ENCODE results near the gene DLEC1.

The DLEC1 gene

DNA sequence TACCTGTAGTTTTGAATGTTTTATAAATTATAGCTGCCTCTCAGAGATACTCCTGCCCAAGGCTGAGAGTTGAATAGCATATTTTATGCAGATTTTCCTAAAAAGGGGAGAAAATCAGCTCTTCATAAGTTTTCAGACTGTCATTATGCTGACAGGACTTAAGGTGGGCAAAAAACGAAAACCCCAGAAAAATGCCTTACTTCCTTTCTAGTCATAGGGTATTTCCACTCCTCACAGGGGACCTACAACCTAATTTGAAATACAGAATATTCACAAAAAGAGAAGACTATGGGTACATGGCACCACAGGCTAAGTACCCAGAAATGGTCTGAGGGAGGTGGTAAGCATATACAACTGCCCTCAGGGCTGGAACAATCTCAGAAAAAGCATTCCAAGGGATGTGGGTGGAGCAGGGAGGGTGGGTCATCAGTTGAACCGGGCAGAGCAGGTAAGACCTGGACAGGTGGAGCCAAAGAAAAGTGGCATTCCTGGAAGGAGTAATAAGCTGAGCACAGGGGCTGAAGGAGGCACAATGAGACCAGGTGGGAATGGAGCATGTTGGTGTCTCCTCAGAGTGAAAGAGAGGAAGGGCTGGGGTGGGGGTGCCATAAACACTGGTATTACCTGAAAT, 115.7 kb downstream of the DLEC1 start:
- TF ChIP-seq, protein P1, sequence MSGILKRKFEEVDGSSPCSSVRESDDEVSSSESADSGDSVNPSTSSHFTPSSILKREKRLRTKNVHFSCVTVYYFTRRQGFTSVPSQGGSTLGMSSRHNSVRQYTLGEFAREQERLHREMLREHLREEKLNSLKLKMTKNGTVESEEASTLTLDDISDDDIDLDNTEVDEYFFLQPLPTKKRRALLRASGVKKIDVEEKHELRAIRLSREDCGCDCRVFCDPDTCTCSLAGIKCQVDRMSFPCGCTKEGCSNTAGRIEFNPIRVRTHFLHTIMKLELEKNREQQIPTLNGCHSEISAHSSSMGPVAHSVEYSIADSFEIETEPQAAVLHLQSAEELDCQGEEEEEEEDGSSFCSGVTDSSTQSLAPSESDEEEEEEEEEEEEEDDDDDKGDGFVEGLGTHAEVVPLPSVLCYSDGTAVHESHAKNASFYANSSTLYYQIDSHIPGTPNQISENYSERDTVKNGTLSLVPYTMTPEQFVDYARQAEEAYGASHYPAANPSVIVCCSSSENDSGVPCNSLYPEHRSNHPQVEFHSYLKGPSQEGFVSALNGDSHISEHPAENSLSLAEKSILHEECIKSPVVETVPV (CRISPR knock-in tag; IDR thresholded peaks at IDR 0.05): no peak
- TF ChIP-seq ZNF8 (CRISPR knock-in tag; IDR thresholded peaks at IDR 0.05) (no peak), ZNF565 (CRISPR knock-in tag; conservative IDR thresholded peaks at IDR 0.05; ENCODE audit: low read depth) (no peak), CSDC2 (CRISPR knock-in tag; IDR thresholded peaks at IDR 0.05) (no peak)
- ATAC-seq: no peak

DNA sequence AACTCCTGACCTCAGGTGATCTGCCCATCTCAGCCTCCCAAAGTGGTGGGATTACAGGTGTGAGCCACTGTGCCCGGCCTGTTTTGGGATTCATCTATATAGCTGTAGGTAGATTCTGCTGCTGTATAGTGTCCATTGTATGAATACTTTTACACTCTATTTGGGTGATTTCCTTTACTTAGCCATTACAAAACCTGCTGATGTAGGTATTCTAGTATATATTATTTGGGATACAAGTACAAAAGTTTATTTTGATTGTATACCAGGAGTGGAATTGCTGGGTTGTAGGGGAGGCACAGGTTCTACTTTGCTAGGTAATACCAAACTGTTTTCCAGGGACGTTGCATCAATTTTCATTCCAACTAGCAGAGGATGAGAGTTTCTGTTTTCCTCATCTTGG, 116.8 kb downstream of the DLEC1 start:
- ATAC-seq: no peak
- TF ChIP-seq, protein P1 (CRISPR knock-in tag; IDR thresholded peaks at IDR 0.05): no peak
- TF ChIP-seq SNAI2 (CRISPR knock-in tag; IDR thresholded peaks at IDR 0.05) (no peak), ZFP30 (CRISPR knock-in tag; IDR thresholded peaks at IDR 0.05) (no peak), BACH2 (CRISPR knock-in tag; IDR thresholded peaks at IDR 0.05; ENCODE audit: borderline replicate concordance) (no peak), GLIS3 (CRISPR knock-in tag; IDR thresholded peaks at IDR 0.05) (no peak), ZNF8 (CRISPR knock-in tag; IDR thresholded peaks at IDR 0.05) (no peak), PPARA (CRISPR knock-in tag; IDR thresholded peaks at IDR 0.05; ENCODE audit: borderline replicate concordance) (no peak), ZFP3 (CRISPR knock-in tag; IDR thresholded peaks at IDR 0.05) (no peak), ZC3H10 (CRISPR knock-in tag; IDR thresholded peaks at IDR 0.05) (no peak), ZNF70 (CRISPR knock-in tag; IDR thresholded peaks at IDR 0.05) (no peak), ARNTL (CRISPR knock-in tag; IDR thresholded peaks at IDR 0.05; ENCODE audit: borderline replicate concordance, low read depth) (no peak), OSR1 (CRISPR knock-in tag; IDR thresholded peaks at IDR 0.05) (no peak), CSDC2 (CRISPR knock-in tag; IDR thresholded peaks at IDR 0.05) (no peak)
- TF ChIP-seq, protein P2, sequence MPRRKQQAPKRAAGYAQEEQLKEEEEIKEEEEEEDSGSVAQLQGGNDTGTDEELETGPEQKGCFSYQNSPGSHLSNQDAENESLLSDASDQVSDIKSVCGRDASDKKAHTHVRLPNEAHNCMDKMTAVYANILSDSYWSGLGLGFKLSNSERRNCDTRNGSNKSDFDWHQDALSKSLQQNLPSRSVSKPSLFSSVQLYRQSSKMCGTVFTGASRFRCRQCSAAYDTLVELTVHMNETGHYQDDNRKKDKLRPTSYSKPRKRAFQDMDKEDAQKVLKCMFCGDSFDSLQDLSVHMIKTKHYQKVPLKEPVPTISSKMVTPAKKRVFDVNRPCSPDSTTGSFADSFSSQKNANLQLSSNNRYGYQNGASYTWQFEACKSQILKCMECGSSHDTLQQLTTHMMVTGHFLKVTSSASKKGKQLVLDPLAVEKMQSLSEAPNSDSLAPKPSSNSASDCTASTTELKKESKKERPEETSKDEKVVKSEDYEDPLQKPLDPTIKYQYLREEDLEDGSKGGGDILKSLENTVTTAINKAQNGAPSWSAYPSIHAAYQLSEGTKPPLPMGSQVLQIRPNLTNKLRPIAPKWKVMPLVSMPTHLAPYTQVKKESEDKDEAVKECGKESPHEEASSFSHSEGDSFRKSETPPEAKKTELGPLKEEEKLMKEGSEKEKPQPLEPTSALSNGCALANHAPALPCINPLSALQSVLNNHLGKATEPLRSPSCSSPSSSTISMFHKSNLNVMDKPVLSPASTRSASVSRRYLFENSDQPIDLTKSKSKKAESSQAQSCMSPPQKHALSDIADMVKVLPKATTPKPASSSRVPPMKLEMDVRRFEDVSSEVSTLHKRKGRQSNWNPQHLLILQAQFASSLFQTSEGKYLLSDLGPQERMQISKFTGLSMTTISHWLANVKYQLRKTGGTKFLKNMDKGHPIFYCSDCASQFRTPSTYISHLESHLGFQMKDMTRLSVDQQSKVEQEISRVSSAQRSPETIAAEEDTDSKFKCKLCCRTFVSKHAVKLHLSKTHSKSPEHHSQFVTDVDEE (CRISPR knock-in tag; IDR thresholded peaks at IDR 0.05): no peak
- TF ChIP-seq, protein P3, sequence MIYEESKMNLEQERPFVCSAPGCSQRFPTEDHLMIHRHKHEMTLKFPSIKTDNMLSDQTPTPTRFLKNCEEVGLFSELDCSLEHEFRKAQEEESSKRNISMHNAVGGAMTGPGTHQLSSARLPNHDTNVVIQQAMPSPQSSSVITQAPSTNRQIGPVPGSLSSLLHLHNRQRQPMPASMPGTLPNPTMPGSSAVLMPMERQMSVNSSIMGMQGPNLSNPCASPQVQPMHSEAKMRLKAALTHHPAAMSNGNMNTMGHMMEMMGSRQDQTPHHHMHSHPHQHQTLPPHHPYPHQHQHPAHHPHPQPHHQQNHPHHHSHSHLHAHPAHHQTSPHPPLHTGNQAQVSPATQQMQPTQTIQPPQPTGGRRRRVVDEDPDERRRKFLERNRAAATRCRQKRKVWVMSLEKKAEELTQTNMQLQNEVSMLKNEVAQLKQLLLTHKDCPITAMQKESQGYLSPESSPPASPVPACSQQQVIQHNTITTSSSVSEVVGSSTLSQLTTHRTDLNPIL (CRISPR knock-in tag; IDR thresholded peaks at IDR 0.05; ENCODE audit: low read depth): no peak
- TF ChIP-seq, protein P4, sequence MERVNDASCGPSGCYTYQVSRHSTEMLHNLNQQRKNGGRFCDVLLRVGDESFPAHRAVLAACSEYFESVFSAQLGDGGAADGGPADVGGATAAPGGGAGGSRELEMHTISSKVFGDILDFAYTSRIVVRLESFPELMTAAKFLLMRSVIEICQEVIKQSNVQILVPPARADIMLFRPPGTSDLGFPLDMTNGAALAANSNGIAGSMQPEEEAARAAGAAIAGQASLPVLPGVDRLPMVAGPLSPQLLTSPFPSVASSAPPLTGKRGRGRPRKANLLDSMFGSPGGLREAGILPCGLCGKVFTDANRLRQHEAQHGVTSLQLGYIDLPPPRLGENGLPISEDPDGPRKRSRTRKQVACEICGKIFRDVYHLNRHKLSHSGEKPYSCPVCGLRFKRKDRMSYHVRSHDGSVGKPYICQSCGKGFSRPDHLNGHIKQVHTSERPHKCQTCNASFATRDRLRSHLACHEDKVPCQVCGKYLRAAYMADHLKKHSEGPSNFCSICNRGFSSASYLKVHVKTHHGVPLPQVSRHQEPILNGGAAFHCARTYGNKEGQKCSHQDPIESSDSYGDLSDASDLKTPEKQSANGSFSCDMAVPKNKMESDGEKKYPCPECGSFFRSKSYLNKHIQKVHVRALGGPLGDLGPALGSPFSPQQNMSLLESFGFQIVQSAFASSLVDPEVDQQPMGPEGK (CRISPR knock-in tag; IDR thresholded peaks at IDR 0.05; ENCODE audit: borderline replicate concordance): no peak

DNA sequence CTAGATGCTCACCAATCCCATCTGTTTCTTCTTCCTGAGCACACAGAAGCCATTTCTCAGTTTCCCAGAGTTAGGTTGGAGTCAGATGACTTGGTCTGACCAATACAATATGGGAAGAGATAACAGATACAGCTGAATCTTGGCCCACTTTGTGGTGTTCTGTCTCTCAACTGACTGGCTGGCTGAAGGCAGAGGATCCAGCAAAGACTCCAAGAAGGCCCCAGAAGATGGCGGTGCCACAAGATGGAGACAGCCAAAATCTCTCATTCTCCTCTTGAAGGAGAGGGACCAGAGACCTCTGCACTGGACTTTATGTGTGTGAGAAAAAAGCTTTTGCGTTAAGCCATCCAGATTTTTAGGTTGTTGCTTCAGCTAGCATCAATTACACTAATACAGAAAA, 118.1 kb downstream of the DLEC1 start:
- ATAC-seq: no peak
- TF ChIP-seq, protein P1 (CRISPR knock-in tag; IDR thresholded peaks at IDR 0.05): no peak
- TF ChIP-seq ZNF70 (CRISPR knock-in tag; IDR thresholded peaks at IDR 0.05): no peak
- TF ChIP-seq, protein P4 (CRISPR knock-in tag; IDR thresholded peaks at IDR 0.05; ENCODE audit: borderline replicate concordance): no peak
- TF ChIP-seq SNAI2 (CRISPR knock-in tag; IDR thresholded peaks at IDR 0.05): no peak
- no peak for TF ChIP-seq PPARA (CRISPR knock-in tag; IDR thresholded peaks at IDR 0.05; ENCODE audit: borderline replicate concordance)
- no peak for TF ChIP-seq CSDC2 (CRISPR knock-in tag; IDR thresholded peaks at IDR 0.05)
- no peak for TF ChIP-seq ZFP3 (CRISPR knock-in tag; IDR thresholded peaks at IDR 0.05)
- no peak for TF ChIP-seq ISL1 (CRISPR knock-in tag; IDR thresholded peaks at IDR 0.05)
- no peak for TF ChIP-seq ZFP30 (CRISPR knock-in tag; IDR thresholded peaks at IDR 0.05)
- TF ChIP-seq ZNF8 (CRISPR knock-in tag; IDR thresholded peaks at IDR 0.05): no peak
- no peak for TF ChIP-seq ZNF565 (CRISPR knock-in tag; conservative IDR thresholded peaks at IDR 0.05; ENCODE audit: low read depth)
- TF ChIP-seq, protein P3 (CRISPR knock-in tag; IDR thresholded peaks at IDR 0.05; ENCODE audit: low read depth): no peak

Data from SK-N-SH treated with all-trans-retinoic acid at 6 μM for 48 hours (cell line).